Transverse colon (tissue), 4 donors: ENCODE results near the gene RSPO4. TPM values are rescaled to one million over a fixed set of nuclear protein-coding genes. Genes with fewer than 3 reads are reported as not detected.

Experiments used
- DNase-seq: peaks from one replicate; pipeline ENCODE4 v3.0.0-alpha.2; 2019
- H3K27ac ChIP-seq, 4 donors: fragments of 200-600 bp; sonication (generic); 2 replicates each; pipeline ENCODE4 v1.5.1; 2016 to 2018; ENCODE audit warnings: inconsistent platforms in 4 of 4
- H3K27me3 ChIP-seq: fragments of 200-600 bp; sonication (generic); 2 replicates; pipeline ENCODE4 v1.5.1; 2017; ENCODE audit warnings: inconsistent platforms
- H3K36me3 ChIP-seq, 4 donors: fragments of 200-600 bp; sonication (generic); 2 replicates each; pipeline ENCODE4 v1.5.1; 2017 to 2019; ENCODE audit warnings: inconsistent platforms in 4 of 4
- H3K4me1 ChIP-seq, 4 donors: fragments of 200-600 bp; sonication (generic); 2 replicates each; pipeline ENCODE4 v1.5.1; 2017 to 2020; ENCODE audit warnings: inconsistent platforms in 4 of 4
- H3K4me3 ChIP-seq, 4 donors: fragments of 200-600 bp; sonication (generic); 1 replicate in 1 of 4; 2 replicates in 3 of 4; pipeline versions ENCODE4 v1.5.1 to v1.6.1; 2017 to 2019; ENCODE audit warnings: inconsistent platforms in 4 of 4
- H3K9me3 ChIP-seq, 2 donors: fragments of 200-600 bp; sonication (generic); 2 replicates each; pipeline ENCODE4 v1.5.1; 2017 to 2019; ENCODE audit warnings: inconsistent platforms in 2 of 2
- EP300 ChIP-seq: sonication (generic); formaldehyde crosslinking; IDR thresholded peaks from one replicate; pipeline ENCODE4 v1.6.1; 2017; ENCODE audit warnings: antibody characterized with exemption, low read depth
- POLR2A ChIP-seq: fragments of 450-650 bp; IDR thresholded peaks from one replicate; pipeline ENCODE4 v1.6.1; 2016; ENCODE audit warnings: antibody characterized with exemption, mild to moderate bottlenecking, moderate library complexity
- POLR2AphosphoS5 ChIP-seq, 3 donors: sonication (generic); formaldehyde crosslinking; IDR thresholded peaks; one replicate each; pipeline ENCODE4 v1.6.1; 2016; ENCODE audit warnings: antibody characterized with exemption in 3 of 3
- WGBS, 2 donors: methylation state at CpG; one replicate each; pipeline ENCODE4 v1.1.5; 2018; ENCODE audit warnings: low coverage in 1 of 2; 5-methylcytosine and 5-hydroxymethylcytosine counted together
- in situ Hi-C, 4 donors: fragments of 200-750 bp; cut with MboI; loops; one replicate each; pipeline versions ENCODE4 v1.15.0 to v1.15.1; 2017; ENCODE audit warnings: low sequenced_read_pairs in 3 of 4, low pct_ligation_motif_present in 1 of 4, low pct_unique_long_range_greater_than_20kb in 1 of 4
- intact Hi-C: fragments of 100-400 bp; cut with DNase I; formaldehyde crosslinking; loops from one replicate; pipeline ENCODE4 v1.15.1; 2023; ENCODE audit warnings: low total_unique reads
- total RNA-seq, 4 donors: library from RNA; depleted of rRNA; stranded (reverse); fragments of >200 nt; gene quantifications; one replicate each; pipeline ENCODE4 v1.1.0, GENCODE V29; 2016
- TF ChIP-seq, protein P1 (sequence below), 5 experiments: fragments of 200-600 bp in 3 of 5; fragments of 450-650 bp in 2 of 5; sonication (generic) in 3 of 5; IDR thresholded peaks; 1 replicate in 2 of 5; 2 replicates in 3 of 5; pipeline ENCODE4 v1.5.1; 2016 to 2017; ENCODE audit warnings: antibody characterized with exemption in 5 of 5, inconsistent platforms in 3 of 5, mild to moderate bottlenecking in 2 of 5, moderate library complexity in 1 of 5

The RSPO4 gene
- total RNA-seq, 4 donors from 2014 or later, result not detected

DNA sequence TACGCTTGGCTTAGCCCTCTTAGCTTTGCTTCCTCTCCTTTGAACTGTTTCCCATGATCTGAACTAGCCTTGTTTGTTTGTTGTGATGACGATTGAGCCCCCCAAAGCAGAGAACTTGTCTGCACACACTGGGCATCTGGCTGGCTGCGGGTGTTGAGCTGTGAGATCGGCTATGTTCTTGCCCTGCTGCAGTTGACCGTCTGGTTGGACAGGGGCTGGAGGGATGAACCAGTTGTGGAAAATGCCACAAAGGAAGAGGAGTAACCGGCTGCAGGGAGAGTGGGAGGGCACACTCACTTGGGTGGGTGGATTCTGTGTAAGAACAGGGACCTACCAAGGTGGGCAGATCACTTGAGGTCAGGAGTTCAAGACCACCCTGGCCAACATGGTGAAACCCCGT lies 12.4 kb upstream of the RSPO4 start:
- H3K9me3 ChIP-seq, result no peaks in the 10 kb centered on the region
- intact Hi-C loops (no loop called here), in situ Hi-C loops (no loop called here)
- TF ChIP-seq, protein P1, sequence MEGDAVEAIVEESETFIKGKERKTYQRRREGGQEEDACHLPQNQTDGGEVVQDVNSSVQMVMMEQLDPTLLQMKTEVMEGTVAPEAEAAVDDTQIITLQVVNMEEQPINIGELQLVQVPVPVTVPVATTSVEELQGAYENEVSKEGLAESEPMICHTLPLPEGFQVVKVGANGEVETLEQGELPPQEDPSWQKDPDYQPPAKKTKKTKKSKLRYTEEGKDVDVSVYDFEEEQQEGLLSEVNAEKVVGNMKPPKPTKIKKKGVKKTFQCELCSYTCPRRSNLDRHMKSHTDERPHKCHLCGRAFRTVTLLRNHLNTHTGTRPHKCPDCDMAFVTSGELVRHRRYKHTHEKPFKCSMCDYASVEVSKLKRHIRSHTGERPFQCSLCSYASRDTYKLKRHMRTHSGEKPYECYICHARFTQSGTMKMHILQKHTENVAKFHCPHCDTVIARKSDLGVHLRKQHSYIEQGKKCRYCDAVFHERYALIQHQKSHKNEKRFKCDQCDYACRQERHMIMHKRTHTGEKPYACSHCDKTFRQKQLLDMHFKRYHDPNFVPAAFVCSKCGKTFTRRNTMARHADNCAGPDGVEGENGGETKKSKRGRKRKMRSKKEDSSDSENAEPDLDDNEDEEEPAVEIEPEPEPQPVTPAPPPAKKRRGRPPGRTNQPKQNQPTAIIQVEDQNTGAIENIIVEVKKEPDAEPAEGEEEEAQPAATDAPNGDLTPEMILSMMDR (IDR thresholded peaks at IDR 0.05), result no peak
- TF ChIP-seq POLR2A (no peak), POLR2AphosphoS5 (IDR thresholded peaks at IDR 0.05) (no peak), EP300 (no peak)
- 75 to 92% methylated on average over 4 to 6 of the region's 7 CpGs for WGBS, 2 donors
- H3K27me3 ChIP-seq, result no peaks in the 10 kb centered on the region
- H3K4me1 ChIP-seq, result no peaks in the 10 kb centered on the region
- DNase-seq, result no peak
- no peak overlapping the region for H3K4me3 ChIP-seq
- no peaks in the 10 kb centered on the region for H3K36me3 ChIP-seq
- H3K27ac ChIP-seq, result no peak overlapping the region

DNA sequence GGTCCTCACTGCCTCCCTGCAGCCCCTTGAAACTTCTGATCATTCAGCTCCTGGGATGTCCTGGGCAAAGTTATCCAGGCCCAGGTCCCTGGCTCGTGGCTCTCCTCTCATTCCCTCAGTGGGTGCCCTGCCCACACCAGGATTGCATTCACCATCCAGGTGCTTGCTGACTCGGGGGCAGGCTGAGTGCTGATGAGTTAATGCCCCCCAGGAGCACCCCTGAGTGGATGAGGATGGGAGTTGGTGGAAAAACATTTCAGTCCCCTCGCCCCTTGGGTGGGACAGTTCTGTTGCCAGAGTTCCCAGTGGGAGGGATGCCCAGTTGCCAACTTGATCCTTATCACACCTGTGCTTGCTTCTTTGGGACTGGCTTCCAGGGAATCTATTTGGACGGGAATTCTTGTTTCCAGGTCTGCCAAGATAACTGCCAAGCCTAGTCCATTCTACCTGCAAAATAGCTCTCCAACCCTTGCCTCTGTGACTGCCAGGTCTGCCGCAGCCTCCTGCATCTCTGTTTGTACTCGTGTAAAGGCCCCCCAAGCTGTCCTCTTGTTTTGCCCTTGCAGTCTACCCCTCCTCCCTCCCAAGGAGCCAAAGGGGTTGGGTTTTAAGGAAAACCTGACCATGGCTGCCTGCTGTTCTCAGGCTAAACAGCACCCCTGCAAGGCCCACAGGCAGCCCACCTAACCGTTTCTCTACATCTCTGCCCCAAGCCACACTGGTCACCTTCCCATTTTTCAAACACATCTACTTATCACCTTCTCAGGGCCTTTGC lies 11.6 kb upstream of the RSPO4 start:
- in situ Hi-C loops, result no loop called here
- no peaks in the 10 kb centered on the region for H3K4me1 ChIP-seq
- no peaks in the 10 kb centered on the region for H3K36me3 ChIP-seq
- intact Hi-C loops, result no loop called here
- WGBS, 2 donors, result 60 to 61% methylated on average over 1 to 7 of the region's 7 CpGs
- no peak for TF ChIP-seq POLR2AphosphoS5 (IDR thresholded peaks at IDR 0.05)
- TF ChIP-seq, protein P1 (IDR thresholded peaks at IDR 0.05), result no peak
- TF ChIP-seq EP300, result no peak
- no peak for TF ChIP-seq POLR2A
- H3K27me3 ChIP-seq, result no peaks in the 10 kb centered on the region
- DNase-seq, result no peak
- H3K4me3 ChIP-seq, result no peak overlapping the region
- H3K27ac ChIP-seq, result no peak overlapping the region
- no peaks in the 10 kb centered on the region for H3K9me3 ChIP-seq

DNA sequence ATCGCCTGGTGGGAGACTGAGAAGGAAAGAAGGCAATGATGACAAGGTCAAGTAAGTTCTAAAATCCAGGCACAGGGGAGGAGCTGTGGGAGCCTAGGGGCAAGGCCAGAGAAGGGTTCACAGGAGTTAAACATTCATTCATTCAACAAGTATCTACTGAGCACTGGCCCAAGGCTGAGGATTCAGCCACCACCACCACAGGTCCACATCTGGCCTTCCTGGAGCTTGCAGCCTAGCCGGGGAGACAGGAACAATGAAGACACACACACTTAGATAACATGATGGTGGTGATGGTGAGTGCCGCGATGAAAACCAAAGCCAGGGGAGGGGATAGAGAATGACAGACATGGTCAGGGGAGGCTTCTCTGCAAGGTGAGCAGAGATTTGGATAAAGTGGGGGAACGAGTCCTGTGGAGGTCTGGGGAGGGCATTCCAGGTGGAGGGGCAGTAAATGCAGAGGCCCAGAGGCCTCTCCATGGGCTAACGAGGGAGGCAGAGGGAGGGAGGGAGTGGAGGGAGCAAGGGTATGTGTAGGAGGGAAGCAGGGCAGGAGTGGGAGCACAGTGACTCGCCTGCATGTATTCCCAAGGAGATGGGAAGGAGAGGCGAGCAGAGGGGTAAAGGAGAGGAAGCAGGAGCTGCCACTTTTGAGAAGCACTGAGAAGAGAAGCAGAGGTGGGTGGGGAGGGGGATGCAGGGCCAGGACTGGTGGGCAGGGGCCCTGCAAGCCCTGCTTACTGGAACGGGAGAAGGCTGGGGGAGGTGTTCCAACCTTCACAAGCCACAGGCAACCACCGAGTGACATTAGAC lies 10.5 kb upstream of the RSPO4 start:
- no peaks in the 10 kb centered on the region for H3K36me3 ChIP-seq
- WGBS, 2 donors, result 68% methylated on average over 5 to 10 of the region's 10 CpGs
- H3K9me3 ChIP-seq, result no peaks in the 10 kb centered on the region
- TF ChIP-seq POLR2A (no peak), EP300 (no peak)
- DNase-seq, result no peak
- H3K27me3 ChIP-seq, result peaks cover under 1% of the 10 kb centered on the region
- H3K4me3 ChIP-seq, result no peak overlapping the region
- intact Hi-C loops (no loop called here), in situ Hi-C loops (no loop called here)
- no peaks in the 10 kb centered on the region for H3K4me1 ChIP-seq
- H3K27ac ChIP-seq, result no peak overlapping the region

DNA sequence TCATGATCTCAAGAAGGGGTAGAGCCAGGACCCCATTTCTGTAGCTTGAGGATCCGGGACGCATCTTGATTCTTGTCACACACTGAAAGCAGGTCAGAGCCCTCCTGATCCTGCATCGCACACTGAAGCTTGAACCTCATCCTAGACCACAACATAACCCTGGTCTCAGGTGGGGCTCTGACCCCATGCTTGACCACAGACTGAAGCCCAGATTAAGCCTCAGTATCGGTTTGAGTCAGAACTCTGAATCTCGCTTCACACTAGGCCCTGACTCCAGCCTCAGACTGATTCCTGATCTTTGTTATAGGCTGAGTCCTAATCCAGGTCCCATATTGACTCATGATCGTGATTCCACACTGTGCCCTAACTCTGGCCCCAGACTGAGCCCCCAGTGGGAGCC lies 8.5 kb upstream of the RSPO4 start:
- Histone ChIP-seq H3K36me3 (no peaks in the 10 kb centered on the region), H3K27me3 (peaks cover 16% of the 10 kb centered on the region), H3K27ac (no peak overlapping the region), H3K4me3 (no peak overlapping the region), H3K9me3 (no peaks in the 10 kb centered on the region), H3K4me1 (no peaks in the 10 kb centered on the region)
- in situ Hi-C loops, result no loop called here
- intact Hi-C loops, result no loop called here
- 80 to 83% methylated on average over 2 to 6 of the region's 6 CpGs for WGBS, 2 donors
- TF ChIP-seq EP300 (no peak), POLR2A (no peak), POLR2AphosphoS5 (IDR thresholded peaks at IDR 0.05) (no peak)
- TF ChIP-seq, protein P1 (IDR thresholded peaks at IDR 0.05), result no peak
- no peak for DNase-seq
